ENCODE data around the gene MBTPS1. TPM values are rescaled to one million over a fixed set of nuclear protein-coding genes. Genes with fewer than 3 reads are reported as not detected.

MBTPS1 gene
- total RNA-seq, 3 donors from 2014 or later (not counting 1 experiment from before 2014, with no cell fraction given) = 85.2 to 124 (median 113) TPM

DNA sequence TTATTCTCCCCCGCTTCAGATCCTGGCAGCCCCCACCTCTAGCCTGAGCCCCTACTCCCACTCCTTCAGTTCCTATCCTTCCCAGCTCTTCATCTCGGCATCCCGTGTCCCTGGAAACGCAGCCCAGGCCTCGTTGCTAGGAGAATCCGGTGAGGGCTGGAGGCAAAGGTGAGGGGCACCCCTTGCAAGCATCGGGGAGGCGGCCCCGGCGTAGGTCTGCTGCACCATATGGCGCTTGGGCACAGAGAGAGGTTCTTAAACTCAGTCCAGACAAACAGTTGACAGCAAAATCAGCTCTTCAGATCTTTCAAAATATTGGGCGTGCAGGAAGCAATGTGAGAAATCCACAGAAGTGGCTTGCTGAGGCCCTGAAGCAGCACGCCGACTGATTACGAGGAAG is 89.1 kb downstream of the MBTPS1 start:
- TF ChIP-seq, protein P1, sequence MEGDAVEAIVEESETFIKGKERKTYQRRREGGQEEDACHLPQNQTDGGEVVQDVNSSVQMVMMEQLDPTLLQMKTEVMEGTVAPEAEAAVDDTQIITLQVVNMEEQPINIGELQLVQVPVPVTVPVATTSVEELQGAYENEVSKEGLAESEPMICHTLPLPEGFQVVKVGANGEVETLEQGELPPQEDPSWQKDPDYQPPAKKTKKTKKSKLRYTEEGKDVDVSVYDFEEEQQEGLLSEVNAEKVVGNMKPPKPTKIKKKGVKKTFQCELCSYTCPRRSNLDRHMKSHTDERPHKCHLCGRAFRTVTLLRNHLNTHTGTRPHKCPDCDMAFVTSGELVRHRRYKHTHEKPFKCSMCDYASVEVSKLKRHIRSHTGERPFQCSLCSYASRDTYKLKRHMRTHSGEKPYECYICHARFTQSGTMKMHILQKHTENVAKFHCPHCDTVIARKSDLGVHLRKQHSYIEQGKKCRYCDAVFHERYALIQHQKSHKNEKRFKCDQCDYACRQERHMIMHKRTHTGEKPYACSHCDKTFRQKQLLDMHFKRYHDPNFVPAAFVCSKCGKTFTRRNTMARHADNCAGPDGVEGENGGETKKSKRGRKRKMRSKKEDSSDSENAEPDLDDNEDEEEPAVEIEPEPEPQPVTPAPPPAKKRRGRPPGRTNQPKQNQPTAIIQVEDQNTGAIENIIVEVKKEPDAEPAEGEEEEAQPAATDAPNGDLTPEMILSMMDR (IDR thresholded peaks at IDR 0.05) = no peak
- H3K27ac Mint-ChIP-seq = no peak overlapping the region

DNA sequence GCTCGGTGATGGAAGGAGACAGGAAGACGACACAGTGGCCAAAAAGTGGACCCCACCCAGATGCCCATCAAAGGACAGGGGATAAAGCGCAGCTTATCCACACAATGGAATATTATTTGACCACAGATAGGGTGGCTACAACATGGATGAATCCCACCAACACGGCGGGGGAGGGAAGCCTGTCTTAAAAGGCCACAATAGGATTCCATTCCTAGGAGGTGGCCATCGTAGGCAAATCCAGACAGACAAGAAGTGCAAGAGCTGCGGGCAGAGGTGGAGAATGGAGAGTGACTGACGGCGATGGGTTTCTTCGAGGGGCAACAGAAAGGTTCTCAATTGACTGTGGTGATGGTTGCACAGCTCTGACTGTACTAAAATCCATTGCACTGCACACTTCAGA is 90.1 kb downstream of the MBTPS1 start:
- 85% methylated on average over 10 of the region's 10 CpGs for WGBS (ENCODE audit: insufficient coverage)
- no peaks in the 10 kb centered on the region for H3K9me3 Mint-ChIP-seq
- TF ChIP-seq, protein P1 (IDR thresholded peaks at IDR 0.05) = no peak
- ATAC-seq (no peak), DNase-seq (no peak)
- H3K4me3 ChIP-seq (ENCODE audit: low read length) = no peak overlapping the region
- no peak overlapping the region for H3K27ac Mint-ChIP-seq
- H3K4me1 Mint-ChIP-seq = peaks cover 8 to 13% of the 10 kb centered on the region in 2 donors
- no peak overlapping the region for H3K4me3 Mint-ChIP-seq
- intact Hi-C loops (cut with micrococcal nuclease) = no loop called here
- H3K4me1 ChIP-seq (ENCODE audit: control insufficient read depth, insufficient read depth, low read length) = peaks cover 9% of the 10 kb centered on the region
- peaks cover 2% of the 10 kb centered on the region for H3K9me3 ChIP-seq (ENCODE audit: control insufficient read depth, insufficient read depth, low read length)
- H3K36me3 ChIP-seq (ENCODE audit: control insufficient read depth, insufficient read depth, low read length) = no peaks in the 10 kb centered on the region
- no peaks in the 10 kb centered on the region for H3K27me3 ChIP-seq (ENCODE audit: control insufficient read depth, insufficient read depth, low read length)
- H3K27ac ChIP-seq (ENCODE audit: low read length) = no peak overlapping the region
- H3K27me3 Mint-ChIP-seq (ENCODE audit: low read depth in 2 of 2) = peaks cover 9 to 23% of the 10 kb centered on the region in 2 donors
- no peaks in the 10 kb centered on the region for H3K36me3 Mint-ChIP-seq

More for the DNA sequence above, 89.1 kb downstream of the MBTPS1 start:
- H3K4me1 Mint-ChIP-seq = peaks cover 8 to 13% of the 10 kb centered on the region in 2 donors
- no peaks in the 10 kb centered on the region for H3K36me3 Mint-ChIP-seq
- Histone ChIP-seq H3K27ac (ENCODE audit: low read length) (no peak overlapping the region), H3K4me3 (ENCODE audit: low read length) (no peak overlapping the region), H3K27me3 (ENCODE audit: control insufficient read depth, insufficient read depth, low read length) (no peaks in the 10 kb centered on the region), H3K36me3 (ENCODE audit: control insufficient read depth, insufficient read depth, low read length) (no peaks in the 10 kb centered on the region), H3K4me1 (ENCODE audit: control insufficient read depth, insufficient read depth, low read length) (peaks cover 9% of the 10 kb centered on the region), H3K9me3 (ENCODE audit: control insufficient read depth, insufficient read depth, low read length) (no peaks in the 10 kb centered on the region)
- WGBS (ENCODE audit: insufficient coverage) = 82% methylated on average over 15 of the region's 15 CpGs
- H3K4me3 Mint-ChIP-seq = no peak overlapping the region
- intact Hi-C loops (cut with micrococcal nuclease) = no loop called here
- ATAC-seq = no peak
- no peak for DNase-seq
- H3K9me3 Mint-ChIP-seq = no peaks in the 10 kb centered on the region
- H3K27me3 Mint-ChIP-seq (ENCODE audit: low read depth in 2 of 2) = peaks cover 9 to 23% of the 10 kb centered on the region in 2 donors

- peaks cover 8% of the 10 kb centered on the region for H3K9me3 ChIP-seq (ENCODE audit: control insufficient read depth, insufficient read depth, low read length)
- no peak overlapping the region for H3K4me3 ChIP-seq (ENCODE audit: low read length)
- Mint-ChIP-seq H3K4me1 (peaks cover 7 to 8% of the 10 kb centered on the region in 2 donors), H3K4me3 (no peak overlapping the region), H3K36me3 (no peaks in the 10 kb centered on the region), H3K27me3 (ENCODE audit: low read depth in 2 of 2) (peaks cover 5 to 14% of the 10 kb centered on the region in 2 donors), H3K9me3 (peaks cover 0 to 3% of the 10 kb centered on the region in 2 donors), H3K27ac (no peak overlapping the region)
- 87% methylated on average over 9 of the region's 9 CpGs for WGBS (ENCODE audit: insufficient coverage)
- H3K4me1 ChIP-seq (ENCODE audit: control insufficient read depth, insufficient read depth, low read length) = peaks cover 9% of the 10 kb centered on the region
- no peaks in the 10 kb centered on the region for H3K27me3 ChIP-seq (ENCODE audit: control insufficient read depth, insufficient read depth, low read length)
- DNase-seq = no peak
- intact Hi-C loops (cut with micrococcal nuclease) = no loop called here
- H3K36me3 ChIP-seq (ENCODE audit: control insufficient read depth, insufficient read depth, low read length) = no peaks in the 10 kb centered on the region
- H3K27ac ChIP-seq (ENCODE audit: low read length) = no peak overlapping the region
- ATAC-seq = no peak
- TF ChIP-seq, protein P1 (IDR thresholded peaks at IDR 0.05) = no peak
These were observed 91.9 kb downstream of the MBTPS1 start for GRCh38 chr16:84024854-84025253.

- Histone ChIP-seq H3K27me3 (ENCODE audit: control insufficient read depth, insufficient read depth, low read length) (no peaks in the 10 kb centered on the region), H3K4me1 (ENCODE audit: control insufficient read depth, insufficient read depth, low read length) (no peaks in the 10 kb centered on the region), H3K36me3 (ENCODE audit: control insufficient read depth, insufficient read depth, low read length) (no peaks in the 10 kb centered on the region), H3K27ac (ENCODE audit: low read length) (no peak overlapping the region), H3K9me3 (ENCODE audit: control insufficient read depth, insufficient read depth, low read length) (peaks cover 8% of the 10 kb centered on the region), H3K4me3 (ENCODE audit: low read length) (no peak overlapping the region)
- H3K9me3 Mint-ChIP-seq = peaks cover 0 to 3% of the 10 kb centered on the region in 2 donors
- no peaks in the 10 kb centered on the region for H3K4me1 Mint-ChIP-seq
- WGBS (ENCODE audit: insufficient coverage) = 82% methylated on average over 11 of the region's 11 CpGs
- TF ChIP-seq, protein P1 (IDR thresholded peaks at IDR 0.05) = no peak
- intact Hi-C loops (cut with micrococcal nuclease) = no loop called here
- H3K4me3 Mint-ChIP-seq = no peak overlapping the region
- no peak for ATAC-seq
- peaks cover 2% of the 10 kb centered on the region in 2 donors for H3K27me3 Mint-ChIP-seq (ENCODE audit: low read depth in 2 of 2)
- DNase-seq = no peak
- H3K27ac Mint-ChIP-seq = no peak overlapping the region
- H3K36me3 Mint-ChIP-seq = no peaks in the 10 kb centered on the region
These were observed 94.1 kb downstream of the MBTPS1 start for GRCh38 chr16:84022644-84023043.

Data from natural killer cell (primary cell).